ENCODE results near the gene MARK1. TPM values are rescaled to one million over a fixed set of nuclear protein-coding genes. Genes with fewer than 3 reads are reported as not detected.

Gene MARK1
- total RNA-seq, 5 donors from 2014 or later (not counting 1 experiment from before 2014, with no cell fraction given) = not detected

- H3K36me3 Mint-ChIP-seq = no peaks in the 10 kb centered on the region
- no peaks in the 10 kb centered on the region for H3K4me1 ChIP-seq (ENCODE audit: control insufficient read depth in 1 of 2, extremely low read depth in 1 of 2, insufficient read depth in 2 of 2, low read length in 2 of 2)
- no peaks in the 10 kb centered on the region for H3K9me3 ChIP-seq
- H3K4me3 ChIP-seq (ENCODE audit: control insufficient read depth in 1 of 2, extremely low read depth in 1 of 2, low read length in 1 of 2) = no peak overlapping the region
- H3K27ac Mint-ChIP-seq = no peak overlapping the region
- H3K27ac ChIP-seq (ENCODE audit: low read length) = no peak overlapping the region
- peaks cover 4 to 8% of the 10 kb centered on the region in 2 donors for H3K27me3 Mint-ChIP-seq
- no peaks in the 10 kb centered on the region for H3K9me3 Mint-ChIP-seq
- no peaks in the 10 kb centered on the region for H3K4me1 Mint-ChIP-seq
- POLR2A ChIA-PET = no interaction called here
- no peaks in the 10 kb centered on the region for H3K27me3 ChIP-seq (replicated peaks in 1 of 2; ENCODE audit: control insufficient read depth in 2 of 2, extremely low read depth in 1 of 2, insufficient read depth in 2 of 2, low read length in 1 of 2)
- H3K4me3 Mint-ChIP-seq = no peak overlapping the region
- DNase-seq (no peak), ATAC-seq (replicated peaks in 1 of 4) (no peak)
- CTCF ChIA-PET = no interaction called here
- H3K36me3 ChIP-seq (ENCODE audit: control insufficient read depth in 2 of 2, extremely low read depth in 1 of 2, insufficient read depth in 1 of 2, low read length in 1 of 2) = no peaks in the 10 kb centered on the region
Measured at GRCh38 chr1:220565670-220566069, 37.7 kb downstream of the MARK1 start.

- ATAC-seq (replicated peaks in 1 of 4) = no peak
- H3K36me3 ChIP-seq (ENCODE audit: control insufficient read depth in 2 of 2, extremely low read depth in 1 of 2, insufficient read depth in 1 of 2, low read length in 1 of 2) = no peaks in the 10 kb centered on the region
- H3K4me1 Mint-ChIP-seq = no peaks in the 10 kb centered on the region
- H3K27ac ChIP-seq (ENCODE audit: low read length) = no peak overlapping the region
- H3K4me3 Mint-ChIP-seq = no peak overlapping the region
- ChIA-PET POLR2A (no interaction called here), CTCF (no interaction called here)
- H3K36me3 Mint-ChIP-seq = no peaks in the 10 kb centered on the region
- WGBS (ENCODE audit: insufficient coverage) = no CpG with 5 or more reads among the region's 1 CpG
- H3K9me3 ChIP-seq = no peaks in the 10 kb centered on the region
- no peaks in the 10 kb centered on the region for H3K9me3 Mint-ChIP-seq
- H3K4me3 ChIP-seq (ENCODE audit: control insufficient read depth in 1 of 2, extremely low read depth in 1 of 2, low read length in 1 of 2) = no peak overlapping the region
- peaks cover 0 to 4% of the 10 kb centered on the region in 2 experiments for H3K27me3 ChIP-seq (replicated peaks in 1 of 2; ENCODE audit: control insufficient read depth in 2 of 2, extremely low read depth in 1 of 2, insufficient read depth in 2 of 2, low read length in 1 of 2)
- no peaks in the 10 kb centered on the region for H3K4me1 ChIP-seq (ENCODE audit: control insufficient read depth in 1 of 2, extremely low read depth in 1 of 2, insufficient read depth in 2 of 2, low read length in 2 of 2)
- peaks cover 4 to 11% of the 10 kb centered on the region in 2 donors for H3K27me3 Mint-ChIP-seq
- no peak for DNase-seq
- no peak overlapping the region for H3K27ac Mint-ChIP-seq
Measured at GRCh38 chr1:220566869-220567268, 38.9 kb downstream of the MARK1 start.

GRCh38 chr1:220572416-220572815 is 44.5 kb downstream of the MARK1 start:
- H3K4me1 ChIP-seq (ENCODE audit: control insufficient read depth in 1 of 2, extremely low read depth in 1 of 2, insufficient read depth in 2 of 2, low read length in 2 of 2) = no peaks in the 10 kb centered on the region
- no peaks in the 10 kb centered on the region for H3K4me1 Mint-ChIP-seq
- ChIA-PET CTCF (no interaction called here), POLR2A (no interaction called here)
- peaks cover 0 to 4% of the 10 kb centered on the region in 2 experiments for H3K27me3 ChIP-seq (replicated peaks in 1 of 2; ENCODE audit: control insufficient read depth in 2 of 2, extremely low read depth in 1 of 2, insufficient read depth in 2 of 2, low read length in 1 of 2)
- no peak overlapping the region for H3K27ac ChIP-seq (ENCODE audit: low read length)
- peaks cover 2 to 7% of the 10 kb centered on the region in 2 donors for H3K27me3 Mint-ChIP-seq
- H3K4me3 Mint-ChIP-seq = no peak overlapping the region
- no peaks in the 10 kb centered on the region for H3K36me3 ChIP-seq (ENCODE audit: control insufficient read depth in 2 of 2, extremely low read depth in 1 of 2, insufficient read depth in 1 of 2, low read length in 1 of 2)
- peaks cover 10 to 16% (median 15%) of the 10 kb centered on the region in 3 donors for H3K9me3 Mint-ChIP-seq
- WGBS (ENCODE audit: insufficient coverage) = no CpG with 5 or more reads among the region's 5 CpGs
- no peak overlapping the region for H3K4me3 ChIP-seq (ENCODE audit: control insufficient read depth in 1 of 2, extremely low read depth in 1 of 2, low read length in 1 of 2)
- ATAC-seq (replicated peaks in 1 of 4) (no peak), DNase-seq (no peak)
- H3K27ac Mint-ChIP-seq = no peak overlapping the region
- H3K36me3 Mint-ChIP-seq = no peaks in the 10 kb centered on the region
- H3K9me3 ChIP-seq = no peaks in the 10 kb centered on the region

- Mint-ChIP-seq H3K4me1 (no peaks in the 10 kb centered on the region), H3K9me3 (peaks cover 10 to 16% (median 15%) of the 10 kb centered on the region in 3 donors), H3K4me3 (no peak overlapping the region), H3K27ac (no peak overlapping the region), H3K36me3 (no peaks in the 10 kb centered on the region), H3K27me3 (peaks cover 2 to 7% of the 10 kb centered on the region in 2 donors)
- Histone ChIP-seq H3K27ac (ENCODE audit: low read length) (no peak overlapping the region), H3K4me3 (ENCODE audit: control insufficient read depth in 1 of 2, extremely low read depth in 1 of 2, low read length in 1 of 2) (no peak overlapping the region), H3K4me1 (ENCODE audit: control insufficient read depth in 1 of 2, extremely low read depth in 1 of 2, insufficient read depth in 2 of 2, low read length in 2 of 2) (no peaks in the 10 kb centered on the region), H3K27me3 (replicated peaks in 1 of 2; ENCODE audit: control insufficient read depth in 2 of 2, extremely low read depth in 1 of 2, insufficient read depth in 2 of 2, low read length in 1 of 2) (peaks cover 0 to 4% of the 10 kb centered on the region in 2 experiments), H3K9me3 (no peaks in the 10 kb centered on the region), H3K36me3 (ENCODE audit: control insufficient read depth in 2 of 2, extremely low read depth in 1 of 2, insufficient read depth in 1 of 2, low read length in 1 of 2) (no peaks in the 10 kb centered on the region)
- ATAC-seq (replicated peaks in 1 of 4) = no peak
- DNase-seq = no peak
- POLR2A ChIA-PET = no interaction called here
- CTCF ChIA-PET = no interaction called here
Measured at GRCh38 chr1:220573836-220574235, 45.9 kb downstream of the MARK1 start.

GRCh38 chr1:220575718-220576497 is 48.0 kb downstream of the MARK1 start:
- WGBS (ENCODE audit: insufficient coverage) = no CpG with 5 or more reads among the region's 6 CpGs
- H3K36me3 Mint-ChIP-seq = no peaks in the 10 kb centered on the region
- no peak overlapping the region for H3K4me3 ChIP-seq (ENCODE audit: control insufficient read depth in 1 of 2, extremely low read depth in 1 of 2, low read length in 1 of 2)
- POLR2A ChIA-PET = interaction anchor here in 1 of 2 donors (0.7 kb wide), 1 partner anchor 52 kb away, joined by 4 read pairs; no protein-coding TSS in a partner anchor
- ATAC-seq (replicated peaks in 1 of 4) (no peak), DNase-seq (no peak)
- no peak overlapping the region for H3K27ac ChIP-seq (ENCODE audit: low read length)
- H3K9me3 Mint-ChIP-seq = peaks cover 10 to 16% (median 15%) of the 10 kb centered on the region in 3 donors
- H3K4me1 Mint-ChIP-seq = no peaks in the 10 kb centered on the region
- H3K4me1 ChIP-seq (ENCODE audit: control insufficient read depth in 1 of 2, extremely low read depth in 1 of 2, insufficient read depth in 2 of 2, low read length in 2 of 2) = no peaks in the 10 kb centered on the region
- no peaks in the 10 kb centered on the region for H3K9me3 ChIP-seq
- H3K27ac Mint-ChIP-seq = no peak overlapping the region
- no peak overlapping the region for H3K4me3 Mint-ChIP-seq
- H3K36me3 ChIP-seq (ENCODE audit: control insufficient read depth in 2 of 2, extremely low read depth in 1 of 2, insufficient read depth in 1 of 2, low read length in 1 of 2) = no peaks in the 10 kb centered on the region
- H3K27me3 Mint-ChIP-seq = peaks cover 2 to 7% of the 10 kb centered on the region in 2 donors
- CTCF ChIA-PET = no interaction called here
- H3K27me3 ChIP-seq (replicated peaks in 1 of 2; ENCODE audit: control insufficient read depth in 2 of 2, extremely low read depth in 1 of 2, insufficient read depth in 2 of 2, low read length in 1 of 2) = peaks cover 0 to 4% of the 10 kb centered on the region in 2 experiments

- no peak overlapping the region for H3K27ac ChIP-seq (ENCODE audit: low read length)
- no CpG with 5 or more reads among the region's 1 CpG for WGBS (ENCODE audit: insufficient coverage)
- DNase-seq = no peak
- POLR2A ChIA-PET = no interaction called here
- no peaks in the 10 kb centered on the region for H3K27me3 ChIP-seq (replicated peaks in 1 of 2; ENCODE audit: control insufficient read depth in 2 of 2, extremely low read depth in 1 of 2, insufficient read depth in 2 of 2, low read length in 1 of 2)
- Mint-ChIP-seq H3K9me3 (peaks cover 10 to 15% (median 14%) of the 10 kb centered on the region in 3 donors), H3K36me3 (no peaks in the 10 kb centered on the region), H3K27me3 (peaks cover 2 to 3% of the 10 kb centered on the region in 2 donors), H3K27ac (no peak overlapping the region), H3K4me1 (no peaks in the 10 kb centered on the region), H3K4me3 (no peak overlapping the region)
- no peaks in the 10 kb centered on the region for H3K36me3 ChIP-seq (ENCODE audit: control insufficient read depth in 2 of 2, extremely low read depth in 1 of 2, insufficient read depth in 1 of 2, low read length in 1 of 2)
- CTCF ChIA-PET = interaction anchor here in 1 of 2 donors (0.8 kb wide), 1 partner anchor 11 kb away, joined by 3 read pairs; no protein-coding TSS in a partner anchor
- H3K4me1 ChIP-seq (ENCODE audit: control insufficient read depth in 1 of 2, extremely low read depth in 1 of 2, insufficient read depth in 2 of 2, low read length in 2 of 2) = no peaks in the 10 kb centered on the region
- H3K9me3 ChIP-seq = no peaks in the 10 kb centered on the region
- H3K4me3 ChIP-seq (ENCODE audit: control insufficient read depth in 1 of 2, extremely low read depth in 1 of 2, low read length in 1 of 2) = no peak overlapping the region
- ATAC-seq (replicated peaks in 1 of 4) = no peak
Measured at GRCh38 chr1:220577926-220578325, 50.0 kb downstream of the MARK1 start.

Data from T-cell (primary cell).